GM12892 (cell line): Measurements from ENCODE around the gene CNR1.

Experiments
- POLR2A ChIP-seq: IDR thresholded peaks from 2 replicates; pipeline ENCODE4 v1.6.1; 2011; ENCODE audit warnings: low read depth, low read length, control low read depth
- POLR2AphosphoS5 ChIP-seq: IDR thresholded peaks from 2 replicates; pipeline ENCODE4 v1.6.1; 2011; ENCODE audit warnings: low read depth, low read length, control low read depth
- TAF1 ChIP-seq: IDR thresholded peaks from 2 replicates; pipeline ENCODE4 v1.6.1; 2011; ENCODE audit warnings: low read depth, mild to moderate bottlenecking, control low read depth, low read length, borderline replicate concordance

DNA sequence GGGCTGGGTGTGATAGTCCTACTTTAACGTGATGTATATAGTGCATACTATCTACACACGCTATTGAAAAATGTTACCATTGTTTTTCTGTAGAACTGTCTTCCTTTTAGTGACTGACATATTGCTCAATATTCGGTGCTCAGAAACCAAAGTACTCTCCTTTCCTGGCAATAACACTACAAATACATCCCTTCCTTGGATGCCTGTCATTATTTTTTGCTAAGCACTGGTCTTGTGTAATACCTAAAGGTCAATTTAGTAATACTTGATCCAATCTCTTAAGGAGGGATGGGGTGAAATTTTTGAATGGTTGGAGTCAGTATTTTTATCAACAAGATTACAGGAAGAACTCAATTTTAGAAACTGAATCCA is 23.9 kb downstream of the CNR1 start:
- no peak for TF ChIP-seq POLR2A
- TF ChIP-seq TAF1: no peak
- TF ChIP-seq POLR2AphosphoS5: no peak
